GM18526 (cell line): ENCODE results near the gene NOC2L.

Source experiments
- POLR2A ChIP-seq: IDR thresholded peaks from 3 replicates; pipeline ENCODE4 v1.6.1; 2011; ENCODE audit not compliant: insufficient read length; ENCODE audit errors: extremely low read depth

NOC2L gene

GRCh38 chr1:923131-923990 lies 35.7 kb downstream of the NOC2L start, which contains the start of gene SAMD11:
SAMD11 (plus strand) TSS chr1:923923; CDS start chr1:924432, 509 bp downstream.
- TF ChIP-seq POLR2A = no peak

GRCh38 chr1:921011-921837 lies 37.8 kb downstream of the NOC2L start:
- TF ChIP-seq POLR2A = no peak

GRCh38 chr1:920521-920920 lies 38.5 kb downstream of the NOC2L start:
- no peak for TF ChIP-seq POLR2A

GRCh38 chr1:920010-920409 lies 39.0 kb downstream of the NOC2L start:
- TF ChIP-seq POLR2A = no peak

GRCh38 chr1:919271-919872 lies 39.7 kb downstream of the NOC2L start:
- TF ChIP-seq POLR2A = no peak

- TF ChIP-seq POLR2A = no peak
Observed at GRCh38 chr1:918843-919242, 40.2 kb downstream of the NOC2L start.

GRCh38 chr1:918353-918752 lies 40.7 kb downstream of the NOC2L start:
- TF ChIP-seq POLR2A = no peak

- TF ChIP-seq POLR2A = no peak
Observed at GRCh38 chr1:917466-918091, 41.5 kb downstream of the NOC2L start.

GRCh38 chr1:917076-917459 lies 42.0 kb downstream of the NOC2L start:
- TF ChIP-seq POLR2A = no peak

GRCh38 chr1:916173-917075 lies 42.6 kb downstream of the NOC2L start:
- TF ChIP-seq POLR2A = no peak

- TF ChIP-seq POLR2A = no peak
Observed at GRCh38 chr1:915295-916172, 43.5 kb downstream of the NOC2L start.

GRCh38 chr1:914891-915280 lies 44.2 kb downstream of the NOC2L start:
- TF ChIP-seq POLR2A = no peak

GRCh38 chr1:914131-914890 lies 44.7 kb downstream of the NOC2L start:
- TF ChIP-seq POLR2A = no peak
